SIG-M5 treated with dmso at 0.1 percent for 504 hours (cell line): ENCODE data around the gene TOLLIP.
"Not testable (repeated sequence)": the region's sequence is repeated elsewhere in the genome, so short reads cannot be mapped to it uniquely, and the experiment has no call there.

Source experiments
- DNase-seq: peaks from one replicate; lab custom pipeline; 2025; ENCODE audit not compliant: unreplicated experiment; lab: John Stamatoyannopoulos, UW

The TOLLIP gene

DNA sequence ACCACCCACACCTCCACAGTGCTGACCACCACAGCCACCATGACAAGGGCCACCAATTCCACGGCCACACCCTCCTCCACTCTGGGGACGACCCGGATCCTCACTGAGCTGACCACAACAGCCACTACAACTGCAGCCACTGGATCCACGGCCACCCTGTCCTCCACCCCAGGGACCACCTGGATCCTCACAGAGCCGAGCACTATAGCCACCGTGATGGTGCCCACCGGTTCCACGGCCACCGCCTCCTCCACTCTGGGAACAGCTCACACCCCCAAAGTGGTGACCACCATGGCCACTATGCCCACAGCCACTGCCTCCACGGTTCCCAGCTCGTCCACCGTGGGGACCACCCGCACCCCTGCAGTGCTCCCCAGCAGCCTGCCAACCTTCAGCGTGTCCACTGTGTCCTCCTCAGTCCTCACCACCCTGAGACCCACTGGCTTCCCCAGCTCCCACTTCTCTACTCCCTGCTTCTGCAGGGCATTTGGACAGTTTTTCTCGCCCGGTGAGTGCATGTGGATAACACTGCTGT is 58.1 kb downstream of the TOLLIP start:
- DNase-seq, result no peak

DNA sequence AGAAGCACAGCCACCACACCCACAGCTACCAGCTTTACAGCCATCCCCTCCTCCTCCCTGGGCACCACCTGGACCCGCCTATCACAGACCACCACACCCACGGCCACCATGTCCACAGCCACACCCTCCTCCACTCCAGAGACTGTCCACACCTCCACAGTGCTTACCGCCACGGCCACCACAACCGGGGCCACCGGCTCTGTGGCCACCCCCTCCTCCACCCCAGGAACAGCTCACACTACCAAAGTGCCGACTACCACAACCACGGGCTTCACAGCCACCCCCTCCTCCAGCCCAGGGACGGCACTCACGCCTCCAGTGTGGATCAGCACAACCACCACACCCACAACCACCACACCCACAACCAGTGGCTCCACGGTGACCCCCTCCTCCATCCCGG is 59.0 kb downstream of the TOLLIP start:
- DNase-seq, result not testable (repeated sequence)

DNA sequence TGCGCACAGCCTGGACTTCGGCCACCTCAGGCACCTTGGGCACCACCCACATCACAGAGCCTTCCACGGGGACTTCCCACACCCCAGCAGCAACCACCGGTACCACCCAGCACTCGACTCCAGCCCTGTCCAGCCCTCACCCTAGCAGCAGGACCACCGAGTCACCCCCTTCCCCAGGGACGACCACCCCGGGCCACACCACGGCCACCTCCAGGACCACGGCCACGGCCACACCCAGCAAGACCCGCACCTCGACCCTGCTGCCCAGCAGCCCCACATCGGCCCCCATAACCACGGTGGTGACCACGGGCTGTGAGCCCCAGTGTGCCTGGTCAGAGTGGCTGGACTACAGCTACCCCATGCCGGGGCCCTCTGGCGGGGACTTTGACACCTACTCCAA is 60.5 kb downstream of the TOLLIP start:
- not testable (repeated sequence) for DNase-seq

DNA sequence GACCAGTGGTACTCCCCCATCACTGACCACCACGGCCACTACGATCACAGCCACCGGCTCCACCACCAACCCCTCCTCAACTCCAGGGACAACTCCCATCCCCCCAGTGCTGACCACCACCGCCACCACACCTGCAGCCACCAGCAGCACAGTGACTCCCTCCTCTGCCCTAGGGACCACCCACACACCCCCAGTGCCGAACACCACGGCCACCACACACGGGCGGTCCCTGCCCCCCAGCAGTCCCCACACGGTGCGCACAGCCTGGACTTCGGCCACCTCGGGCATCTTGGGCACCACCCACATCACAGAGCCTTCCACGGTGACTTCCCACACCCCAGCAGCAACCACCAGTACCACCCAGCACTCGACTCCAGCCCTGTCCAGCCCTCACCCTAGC is 62.4 kb downstream of the TOLLIP start:
- not testable (repeated sequence) for DNase-seq

DNA sequence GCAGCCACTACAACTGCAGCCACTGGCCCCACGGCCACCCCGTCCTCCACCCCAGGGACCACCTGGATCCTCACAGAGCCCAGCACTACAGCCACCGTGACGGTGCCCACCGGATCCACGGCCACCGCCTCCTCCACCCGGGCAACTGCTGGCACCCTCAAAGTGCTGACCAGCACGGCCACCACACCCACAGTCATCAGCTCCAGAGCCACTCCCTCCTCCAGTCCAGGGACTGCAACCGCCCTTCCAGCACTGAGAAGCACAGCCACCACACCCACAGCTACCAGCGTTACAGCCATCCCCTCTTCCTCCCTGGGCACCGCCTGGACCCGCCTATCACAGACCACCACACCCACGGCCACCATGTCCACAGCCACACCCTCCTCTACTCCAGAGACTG is 63.1 kb downstream of the TOLLIP start:
- DNase-seq, result not testable (repeated sequence)

DNA sequence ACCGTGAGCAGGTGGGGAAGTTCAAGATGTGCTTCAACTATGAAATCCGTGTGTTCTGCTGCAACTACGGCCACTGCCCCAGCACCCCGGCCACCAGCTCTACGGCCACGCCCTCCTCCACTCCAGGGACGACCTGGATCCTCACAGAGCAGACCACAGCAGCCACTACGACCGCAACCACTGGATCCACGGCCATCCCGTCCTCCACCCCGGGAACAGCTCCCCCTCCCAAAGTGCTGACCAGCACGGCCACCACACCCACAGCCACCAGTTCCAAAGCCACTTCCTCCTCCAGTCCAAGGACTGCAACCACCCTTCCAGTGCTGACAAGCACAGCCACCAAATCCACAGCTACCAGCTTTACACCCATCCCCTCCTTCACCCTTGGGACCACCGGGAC is 63.7 kb downstream of the TOLLIP start:
- DNase-seq, result not testable (repeated sequence)

DNA sequence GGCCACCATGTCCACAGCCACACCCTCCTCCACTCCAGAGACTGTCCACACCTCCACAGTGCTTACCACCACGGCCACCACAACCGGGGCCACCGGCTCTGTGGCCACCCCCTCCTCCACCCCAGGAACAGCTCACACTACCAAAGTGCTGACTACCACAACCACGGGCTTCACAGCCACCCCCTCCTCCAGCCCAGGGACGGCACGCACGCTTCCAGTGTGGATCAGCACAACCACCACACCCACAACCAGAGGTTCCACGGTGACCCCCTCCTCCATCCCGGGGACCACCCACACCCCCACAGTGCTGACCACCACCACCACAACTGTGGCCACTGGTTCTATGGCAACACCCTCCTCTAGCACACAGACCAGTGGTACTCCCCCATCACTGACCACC is 64.9 kb downstream of the TOLLIP start:
- not testable (repeated sequence) for DNase-seq

DNA sequence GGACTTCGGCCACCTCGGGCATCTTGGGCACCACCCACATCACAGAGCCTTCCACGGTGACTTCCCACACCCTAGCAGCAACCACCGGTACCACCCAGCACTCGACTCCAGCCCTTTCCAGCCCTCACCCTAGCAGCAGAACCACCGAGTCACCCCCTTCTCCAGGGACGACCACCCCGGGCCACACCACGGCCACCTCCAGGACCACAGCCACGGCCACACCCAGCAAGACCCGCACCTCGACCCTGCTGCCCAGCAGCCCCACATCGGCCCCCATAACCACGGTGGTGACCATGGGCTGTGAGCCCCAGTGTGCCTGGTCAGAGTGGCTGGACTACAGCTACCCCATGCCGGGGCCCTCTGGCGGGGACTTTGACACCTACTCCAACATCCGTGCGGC is 65.9 kb downstream of the TOLLIP start:
- not testable (repeated sequence) for DNase-seq

DNA sequence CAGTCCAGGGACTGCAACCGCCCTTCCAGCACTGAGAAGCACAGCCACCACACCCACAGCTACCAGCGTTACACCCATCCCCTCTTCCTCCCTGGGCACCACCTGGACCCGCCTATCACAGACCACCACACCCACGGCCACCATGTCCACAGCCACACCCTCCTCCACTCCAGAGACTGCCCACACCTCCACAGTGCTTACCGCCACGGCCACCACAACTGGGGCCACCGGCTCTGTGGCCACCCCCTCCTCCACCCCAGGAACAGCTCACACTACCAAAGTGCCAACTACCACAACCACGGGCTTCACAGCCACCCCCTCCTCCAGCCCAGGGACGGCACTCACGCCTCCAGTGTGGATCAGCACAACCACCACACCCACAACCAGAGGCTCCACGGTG is 66.7 kb downstream of the TOLLIP start:
- DNase-seq, result not testable (repeated sequence)

DNA sequence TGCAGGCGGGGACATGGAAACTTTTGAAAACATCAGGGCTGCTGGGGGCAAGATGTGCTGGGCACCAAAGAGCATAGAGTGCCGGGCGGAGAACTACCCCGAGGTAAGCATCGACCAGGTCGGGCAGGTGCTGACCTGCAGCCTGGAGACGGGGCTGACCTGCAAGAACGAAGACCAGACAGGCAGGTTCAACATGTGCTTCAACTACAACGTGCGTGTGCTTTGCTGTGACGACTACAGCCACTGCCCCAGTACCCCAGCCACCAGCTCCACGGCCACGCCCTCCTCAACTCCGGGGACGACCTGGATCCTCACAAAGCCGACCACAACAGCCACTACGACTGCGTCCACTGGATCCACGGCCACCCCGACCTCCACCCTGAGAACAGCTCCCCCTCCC is 67.1 kb downstream of the TOLLIP start:
- DNase-seq, result no peak

DNA sequence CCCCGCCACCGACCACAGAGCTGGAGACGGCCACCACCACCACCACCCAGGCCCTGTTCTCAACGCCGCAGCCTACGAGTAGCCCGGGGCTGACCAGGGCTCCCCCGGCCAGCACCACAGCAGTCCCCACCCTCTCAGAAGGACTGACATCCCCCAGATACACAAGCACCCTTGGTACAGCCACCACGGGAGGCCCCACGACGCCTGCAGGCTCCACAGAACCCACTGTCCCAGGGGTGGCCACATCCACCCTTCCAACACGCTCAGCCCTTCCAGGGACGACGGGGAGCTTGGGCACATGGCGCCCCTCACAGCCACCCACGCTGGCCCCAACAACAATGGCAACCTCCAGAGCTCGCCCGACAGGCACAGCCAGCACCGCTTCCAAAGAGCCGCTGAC is 67.7 kb downstream of the TOLLIP start:
- no peak for DNase-seq

DNA sequence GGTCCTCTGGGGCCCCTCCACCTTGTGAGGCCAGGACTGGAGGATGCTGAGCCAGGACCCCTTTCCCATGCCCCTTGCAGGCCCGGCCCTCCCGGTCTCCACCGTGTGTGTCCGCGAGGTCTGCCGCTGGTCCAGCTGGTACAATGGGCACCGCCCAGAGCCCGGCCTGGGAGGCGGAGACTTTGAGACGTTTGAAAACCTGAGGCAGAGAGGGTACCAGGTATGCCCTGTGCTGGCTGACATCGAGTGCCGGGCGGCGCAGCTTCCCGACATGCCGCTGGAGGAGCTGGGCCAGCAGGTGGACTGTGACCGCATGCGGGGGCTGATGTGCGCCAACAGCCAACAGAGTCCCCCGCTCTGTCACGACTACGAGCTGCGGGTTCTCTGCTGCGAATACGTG is 68.7 kb downstream of the TOLLIP start:
- no peak for DNase-seq

DNA sequence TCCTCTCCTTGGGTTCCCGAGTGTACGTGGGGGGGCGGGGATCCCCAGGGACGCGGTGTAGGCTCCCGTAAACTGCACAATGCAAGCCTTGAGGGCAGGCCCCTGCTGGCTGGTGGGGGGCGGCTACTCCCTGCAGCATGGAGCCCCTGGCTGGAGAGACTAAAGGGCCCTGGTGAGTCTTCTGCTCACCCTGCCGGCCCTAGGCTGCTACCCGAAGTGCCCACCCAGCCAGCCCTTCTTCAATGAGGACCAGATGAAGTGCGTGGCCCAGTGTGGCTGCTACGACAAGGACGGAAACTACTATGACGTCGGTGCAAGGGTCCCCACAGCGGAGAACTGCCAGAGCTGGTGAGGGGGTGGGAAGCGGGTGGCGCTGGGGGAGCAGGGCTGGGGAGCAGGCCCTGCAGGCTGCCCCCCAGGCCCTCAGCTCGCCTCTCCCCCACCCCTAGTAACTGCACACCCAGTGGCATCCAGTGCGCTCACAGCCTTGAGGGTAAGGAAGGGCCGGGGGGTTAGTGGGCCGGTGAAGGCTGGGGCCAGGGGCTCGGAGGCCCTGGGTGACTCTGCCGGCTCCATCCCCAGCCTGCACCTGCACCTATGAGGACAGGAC is 69.7 kb downstream of the TOLLIP start:
- no peak for DNase-seq

DNA sequence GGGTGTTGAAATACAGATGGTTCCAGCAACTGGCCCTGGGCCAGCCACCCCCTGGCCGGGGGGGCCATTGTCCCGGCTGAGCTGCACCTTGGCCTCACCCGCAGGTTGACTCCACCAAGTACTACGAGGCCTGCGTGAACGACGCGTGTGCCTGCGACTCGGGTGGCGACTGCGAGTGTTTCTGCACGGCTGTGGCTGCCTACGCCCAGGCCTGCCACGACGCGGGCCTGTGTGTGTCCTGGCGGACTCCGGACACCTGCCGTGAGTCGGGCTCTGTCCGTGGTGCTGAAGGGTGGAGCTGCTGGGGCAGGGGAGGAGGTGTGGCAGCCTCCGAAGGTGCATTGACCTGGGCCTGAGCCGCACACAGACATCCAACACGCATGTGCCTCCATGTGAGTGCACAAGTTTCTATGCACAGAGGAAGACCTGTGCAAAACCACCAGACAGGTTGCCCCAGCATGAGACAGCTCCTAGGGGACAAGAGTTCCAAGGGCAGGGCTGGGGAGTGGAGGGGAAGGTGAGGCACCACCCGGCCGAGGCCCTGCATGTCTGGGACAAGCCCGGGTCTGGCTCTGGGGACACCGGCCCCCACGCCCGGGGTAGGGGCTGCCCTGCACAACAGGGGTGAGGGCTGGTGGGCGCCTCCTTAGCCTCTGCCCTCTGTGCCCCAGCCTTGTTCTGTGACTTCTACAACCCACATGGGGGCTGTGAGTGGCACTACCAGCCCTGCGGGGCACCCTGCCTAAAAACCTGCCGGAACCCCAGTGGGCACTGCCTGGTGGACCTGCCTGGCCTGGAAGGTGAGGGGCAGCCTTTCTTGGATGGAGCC is 70.5 kb downstream of the TOLLIP start:
- DNase-seq, result no peak

DNA sequence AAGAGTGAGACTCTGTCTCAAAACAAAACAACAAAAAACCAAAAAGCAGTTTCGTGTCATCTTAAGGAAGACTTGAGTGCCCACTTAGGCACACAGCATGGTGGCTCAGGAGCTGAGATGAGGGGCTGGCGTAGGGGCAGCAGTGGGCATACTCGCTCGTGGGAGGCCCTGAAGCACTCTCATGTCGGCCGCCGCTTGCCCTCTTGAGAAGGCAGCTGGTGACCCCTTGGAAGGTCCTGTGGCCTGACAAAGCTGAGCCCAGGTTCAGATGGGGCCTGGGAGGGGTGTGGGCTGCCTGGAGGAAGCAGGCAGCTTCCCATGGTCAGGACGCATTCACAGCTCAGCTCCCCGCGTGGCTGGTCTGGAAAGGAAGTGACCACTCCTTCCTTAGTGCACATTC is 71.6 kb downstream of the TOLLIP start:
- DNase-seq, result no peak

DNA sequence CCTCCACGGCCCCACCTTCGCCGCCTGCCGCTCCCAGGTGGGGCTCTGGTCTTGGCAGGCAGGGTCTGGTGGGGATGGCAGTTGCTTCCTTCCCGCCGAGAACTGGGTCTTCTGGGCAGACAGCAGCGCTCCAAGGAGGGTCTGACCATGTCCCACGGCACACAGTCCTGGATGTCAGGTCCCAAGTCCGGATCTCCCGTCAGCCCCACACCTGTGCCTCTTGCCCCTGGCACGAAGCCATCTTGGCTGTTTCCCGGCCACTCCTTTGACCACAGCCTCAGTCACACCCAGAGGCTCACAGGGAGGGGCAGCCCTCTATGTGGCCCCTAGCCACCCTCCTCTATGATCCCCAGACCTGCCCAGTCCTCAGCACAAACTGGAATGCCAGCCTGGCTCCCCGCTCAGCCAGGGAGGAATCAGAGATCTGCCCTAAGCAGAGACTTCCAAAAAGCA is 72.3 kb downstream of the TOLLIP start:
- no peak for DNase-seq

DNA sequence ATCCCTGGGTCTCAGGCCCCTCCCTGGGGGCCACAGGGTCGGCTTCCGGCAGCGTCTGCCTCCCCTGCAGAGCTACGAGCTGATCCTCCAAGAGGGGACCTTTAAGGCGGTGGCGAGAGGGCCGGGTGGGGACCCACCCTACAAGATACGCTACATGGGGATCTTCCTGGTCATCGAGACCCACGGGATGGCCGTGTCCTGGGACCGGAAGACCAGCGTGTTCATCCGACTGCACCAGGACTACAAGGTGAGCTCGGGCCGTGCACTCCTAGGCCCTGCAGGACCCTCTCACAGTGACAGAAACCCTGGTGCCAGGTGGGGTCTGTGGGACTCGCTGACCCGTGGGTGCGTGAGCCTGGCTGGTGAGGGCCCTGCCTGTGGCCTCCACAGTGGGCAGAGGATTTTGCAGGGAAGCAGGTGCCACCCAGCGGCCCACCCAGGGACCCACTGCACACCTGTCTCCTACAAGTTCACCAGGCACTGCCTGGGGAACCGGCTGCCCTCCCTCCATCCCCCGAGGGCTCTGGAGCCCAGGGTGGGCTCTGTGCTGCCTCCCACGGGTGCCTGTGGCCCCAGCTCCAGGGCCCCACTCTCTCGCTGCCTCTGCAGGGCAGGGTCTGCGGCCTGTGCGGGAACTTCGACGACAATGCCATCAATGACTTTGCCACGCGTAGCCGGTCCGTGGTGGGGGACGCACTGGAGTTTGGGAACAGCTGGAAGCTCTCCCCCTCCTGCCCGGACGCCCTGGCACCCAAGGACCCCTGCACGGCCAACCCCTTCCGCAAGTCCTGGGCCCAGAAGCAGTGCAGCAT is 72.9 kb downstream of the TOLLIP start:
- no peak for DNase-seq

DNA sequence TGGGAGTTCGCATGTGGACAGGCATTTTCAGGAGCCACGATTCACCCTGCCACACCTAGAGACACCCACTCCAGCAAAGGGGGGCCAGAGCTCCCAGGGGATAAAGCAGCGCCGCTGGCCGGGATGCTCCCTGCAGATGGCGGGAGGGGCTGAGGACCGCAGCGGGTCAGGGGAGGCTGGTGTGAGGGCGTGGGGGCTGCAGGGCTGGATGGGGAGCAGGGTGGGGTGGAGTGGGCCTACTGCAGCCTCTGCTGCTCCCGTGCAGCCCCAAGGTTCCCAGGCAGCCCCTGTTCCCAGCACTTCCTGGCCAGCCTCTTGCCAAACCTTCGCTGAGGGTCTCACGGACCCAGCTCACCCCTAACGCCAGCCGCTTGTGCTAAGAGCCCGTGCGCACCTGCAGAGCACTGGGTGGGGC is 73.5 kb downstream of the TOLLIP start:
- no peak for DNase-seq

DNA sequence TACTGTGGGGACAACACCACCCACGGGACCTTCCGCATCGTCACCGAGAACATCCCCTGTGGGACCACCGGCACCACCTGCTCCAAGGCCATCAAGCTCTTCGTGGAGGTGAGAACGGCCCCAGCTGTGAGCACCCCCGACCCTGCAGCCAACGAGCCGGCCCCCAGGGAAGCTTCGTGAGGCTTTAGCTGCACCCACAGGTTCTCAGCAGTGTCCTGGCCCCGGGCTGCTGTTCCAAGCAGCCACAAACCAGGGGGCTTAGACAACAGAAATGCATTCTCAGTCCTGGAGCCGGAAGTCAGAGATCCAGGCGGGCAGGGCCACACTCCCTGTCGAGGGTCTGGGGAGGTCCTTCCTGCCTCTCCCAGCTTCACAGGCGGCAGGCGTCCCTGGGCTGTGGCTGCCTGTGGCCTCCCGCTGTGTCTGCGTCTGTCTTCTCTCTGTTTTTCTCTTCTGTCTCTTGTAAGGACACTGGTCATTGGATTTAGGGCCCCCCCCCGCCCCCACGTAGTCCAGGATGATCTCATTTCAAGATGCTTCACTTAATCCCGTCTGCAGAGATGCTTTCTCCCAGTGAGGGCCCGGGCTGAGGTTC is 74.0 kb downstream of the TOLLIP start:
- DNase-seq, result no peak

DNA sequence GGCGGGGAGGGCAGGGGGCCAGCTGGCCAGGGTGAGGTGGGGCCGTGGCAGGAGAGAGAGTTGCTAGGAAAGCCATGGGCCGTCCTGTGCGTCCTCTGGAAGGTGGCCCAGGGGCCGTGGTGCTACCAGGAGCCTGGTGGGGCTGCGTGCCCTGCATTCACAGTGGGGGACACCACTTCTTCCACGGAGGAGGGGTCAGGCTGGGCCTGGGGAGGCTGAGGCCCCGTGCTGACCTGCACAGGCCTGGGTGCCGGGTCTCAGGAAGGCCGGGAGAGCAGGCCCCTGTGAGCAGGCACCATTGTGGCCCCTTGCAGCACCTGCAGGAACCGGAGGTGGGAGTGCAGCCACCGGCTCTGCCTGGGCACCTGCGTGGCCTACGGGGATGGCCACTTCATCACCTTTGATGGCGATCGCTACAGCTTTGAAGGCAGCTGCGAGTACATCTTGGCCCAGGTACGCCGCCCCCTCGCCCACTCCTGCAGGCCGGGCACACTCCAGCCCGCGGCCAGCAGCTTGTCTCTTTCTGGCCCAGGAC is 74.6 kb downstream of the TOLLIP start:
- DNase-seq, result no peak
